ENCODE results near the gene MEGF6. TPM values are rescaled to one million over a fixed set of nuclear protein-coding genes. Genes with fewer than 3 reads are reported as not detected.

The MEGF6 gene
- total RNA-seq, 2 donors from 2014 or later, result 67.3 to 82.5 TPM

- intact Hi-C loops (cut with DNase I), result no loop called here
- Histone ChIP-seq H3K27ac (no peak overlapping the region), H3K4me1 (replicated peaks) (no peaks in the 10 kb centered on the region), H3K9me3 (no peaks in the 10 kb centered on the region), H3K27me3 (replicated peaks; ENCODE audit: insufficient read depth) (no peaks in the 10 kb centered on the region), H3K36me3 (no peaks in the 10 kb centered on the region), H3K4me3 (no peak overlapping the region)
- TF ChIP-seq CTCF (IDR thresholded peaks at IDR 0.05) (no peak), POLR2A (IDR thresholded peaks at IDR 0.05) (no peak), POLR2AphosphoS5 (IDR thresholded peaks at IDR 0.05) (no peak)
- WGBS, result 78% methylated on average over 10 of the region's 10 CpGs
- DNase-seq (ENCODE audit: low spot score), result no peak
Measured at GRCh38 chr1:3444736-3445135, 166.6 kb downstream of the MEGF6 start.

- H3K9me3 ChIP-seq, result no peaks in the 10 kb centered on the region
- TF ChIP-seq CTCF (IDR thresholded peaks at IDR 0.05) (no peak), POLR2AphosphoS5 (IDR thresholded peaks at IDR 0.05) (no peak), POLR2A (IDR thresholded peaks at IDR 0.05) (no peak)
- no peaks in the 10 kb centered on the region for H3K36me3 ChIP-seq
- 88% methylated on average over 18 of the region's 18 CpGs for WGBS
- intact Hi-C loops (cut with DNase I), result no loop called here
- H3K4me3 ChIP-seq, result no peak overlapping the region
- no peak overlapping the region for H3K27ac ChIP-seq
- DNase-seq (ENCODE audit: low spot score), result no peak
- H3K4me1 ChIP-seq (replicated peaks), result no peaks in the 10 kb centered on the region
- H3K27me3 ChIP-seq (replicated peaks; ENCODE audit: insufficient read depth), result no peaks in the 10 kb centered on the region
Measured at GRCh38 chr1:3444298-3444697, 167.0 kb downstream of the MEGF6 start.

GRCh38 chr1:3443807-3444206, 167.5 kb downstream of the MEGF6 start:
- Histone ChIP-seq H3K27me3 (replicated peaks; ENCODE audit: insufficient read depth) (no peaks in the 10 kb centered on the region), H3K4me3 (no peak overlapping the region), H3K9me3 (no peaks in the 10 kb centered on the region), H3K27ac (no peak overlapping the region), H3K36me3 (no peaks in the 10 kb centered on the region), H3K4me1 (replicated peaks) (no peaks in the 10 kb centered on the region)
- TF ChIP-seq POLR2A (IDR thresholded peaks at IDR 0.05), result no peak
- TF ChIP-seq POLR2AphosphoS5 (IDR thresholded peaks at IDR 0.05), result no peak
- no peak for TF ChIP-seq CTCF (IDR thresholded peaks at IDR 0.05)
- no peak for DNase-seq (ENCODE audit: low spot score)
- intact Hi-C loops (cut with DNase I), result no loop called here
- WGBS, result 38% methylated on average over 7 of the region's 7 CpGs

GRCh38 chr1:3442901-3443300, 168.4 kb downstream of the MEGF6 start:
- H3K4me1 ChIP-seq (replicated peaks), result no peaks in the 10 kb centered on the region
- H3K4me3 ChIP-seq, result no peak overlapping the region
- WGBS, result 84% methylated on average over 12 of the region's 12 CpGs
- H3K9me3 ChIP-seq, result no peaks in the 10 kb centered on the region
- H3K36me3 ChIP-seq, result no peaks in the 10 kb centered on the region
- DNase-seq (ENCODE audit: low spot score), result no peak
- no peak overlapping the region for H3K27ac ChIP-seq
- intact Hi-C loops (cut with DNase I), result no loop called here
- no peaks in the 10 kb centered on the region for H3K27me3 ChIP-seq (replicated peaks; ENCODE audit: insufficient read depth)
- TF ChIP-seq POLR2A (IDR thresholded peaks at IDR 0.05), result no peak
- no peak for TF ChIP-seq POLR2AphosphoS5 (IDR thresholded peaks at IDR 0.05)
- no peak for TF ChIP-seq CTCF (IDR thresholded peaks at IDR 0.05)

- intact Hi-C loops (cut with DNase I), result no loop called here
- WGBS, result 74% methylated on average over 13 of the region's 13 CpGs
Measured at GRCh38 chr1:3442331-3442730, 169.0 kb downstream of the MEGF6 start.

More at GRCh38 chr1:3442331-3442730, 169.0 kb downstream of the MEGF6 start:
- no peak overlapping the region for H3K27ac ChIP-seq
- H3K4me3 ChIP-seq, result no peak overlapping the region
- no peak for TF ChIP-seq POLR2A (IDR thresholded peaks at IDR 0.05)
- no peak for TF ChIP-seq POLR2AphosphoS5 (IDR thresholded peaks at IDR 0.05)
- TF ChIP-seq CTCF (IDR thresholded peaks at IDR 0.05), result no peak
- H3K4me1 ChIP-seq (replicated peaks), result no peaks in the 10 kb centered on the region
- no peaks in the 10 kb centered on the region for H3K9me3 ChIP-seq
- H3K36me3 ChIP-seq, result no peaks in the 10 kb centered on the region
- no peaks in the 10 kb centered on the region for H3K27me3 ChIP-seq (replicated peaks; ENCODE audit: insufficient read depth)
- DNase-seq (ENCODE audit: low spot score), result no peak
